ENCODE results near the gene CLIC5.
"Not testable (repeated sequence)": the region's sequence is repeated elsewhere in the genome, so short reads cannot be mapped to it uniquely, and the experiment has no call there.

Gene CLIC5

DNA sequence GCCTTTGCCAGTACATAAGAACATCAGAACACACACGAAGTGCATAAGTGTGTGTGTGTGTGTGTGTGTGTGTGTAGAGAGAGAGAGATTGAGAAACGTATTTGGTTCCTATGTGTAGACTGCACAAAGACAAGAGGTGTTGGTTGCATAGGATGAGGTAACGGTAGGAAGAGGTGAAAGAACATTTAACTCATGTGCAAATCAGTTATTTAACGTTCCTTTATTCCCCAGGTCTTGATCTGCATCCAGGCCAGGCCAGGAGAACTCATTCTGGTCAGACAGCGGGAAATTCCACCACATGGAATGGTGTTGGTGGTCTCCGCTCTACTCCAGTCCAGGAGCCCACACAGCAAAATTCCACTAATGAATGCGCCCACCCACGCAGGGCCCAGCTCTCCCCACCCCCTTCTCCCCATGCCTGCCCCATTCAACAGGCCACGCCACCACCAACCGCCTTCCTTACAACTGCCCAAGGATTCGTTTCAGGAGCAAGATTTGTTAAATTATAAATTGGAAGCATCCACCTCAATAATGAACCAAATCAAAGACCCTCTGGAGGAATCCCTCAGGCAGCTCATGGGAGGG is 86.8 kb downstream of the CLIC5 start:
- Histone ChIP-seq H3K9ac (ENCODE audit: low read length in 2 of 2) (no peak overlapping the region), H3K9me3 (ENCODE audit: control insufficient read depth in 2 of 2, low read length in 2 of 2) (no peaks in the 10 kb centered on the region), H3K27me3 (ENCODE audit: control insufficient read depth in 1 of 2, insufficient read depth in 2 of 2, low read length in 2 of 2) (no peaks in the 10 kb centered on the region), H3K4me1 (ENCODE audit: control insufficient read depth, insufficient read depth, low read length) (peaks cover 8% of the 10 kb centered on the region), H3K27ac (ENCODE audit: low read length) (no peak overlapping the region), H3K4me3 (ENCODE audit: low read length in 2 of 2) (no peak overlapping the region), H3K36me3 (ENCODE audit: control insufficient read depth in 2 of 2, insufficient read depth in 2 of 2, low read length in 2 of 2) (no peaks in the 10 kb centered on the region)

DNA sequence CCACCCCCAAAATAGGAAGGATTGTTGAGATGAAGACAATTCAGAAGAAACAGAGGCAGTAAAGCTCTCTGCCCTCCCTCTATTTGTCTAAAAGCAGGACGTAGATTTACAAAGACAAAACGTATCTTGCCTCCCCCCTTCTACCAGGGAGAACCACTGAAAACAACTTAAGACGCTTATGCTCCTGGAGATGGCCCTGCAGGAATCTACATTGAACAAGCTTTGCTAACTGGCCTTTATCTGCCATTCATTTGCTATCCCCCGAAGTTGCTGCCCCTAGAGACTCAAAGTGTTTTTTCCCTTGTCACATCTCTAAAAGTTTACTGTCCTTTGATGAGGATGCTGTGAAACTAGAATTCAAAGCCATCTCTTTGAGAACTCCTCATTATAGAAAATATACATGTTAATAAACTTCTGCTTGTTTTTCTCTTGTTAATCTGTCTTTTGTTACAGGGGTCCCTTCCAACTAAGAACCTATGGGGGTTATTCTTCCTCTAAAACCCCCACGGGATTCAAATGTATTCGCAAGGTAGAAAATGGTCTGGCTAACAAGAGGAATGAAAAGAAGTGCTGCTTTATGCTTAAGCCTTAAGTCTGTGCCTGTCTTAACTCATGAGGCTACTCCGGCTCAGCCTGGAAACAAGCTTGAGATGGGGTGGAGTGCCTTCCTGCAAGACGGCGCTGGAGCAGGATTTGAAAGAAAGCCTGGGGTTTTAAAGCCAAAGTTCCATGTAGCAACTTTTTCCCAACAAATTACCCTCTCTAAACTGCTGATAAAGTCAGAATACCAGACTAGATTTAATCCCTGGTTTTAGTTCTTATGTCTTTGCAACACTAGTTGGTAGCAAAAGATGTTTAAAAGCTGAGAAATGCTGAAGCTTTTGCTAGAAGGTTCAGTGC is 88.0 kb downstream of the CLIC5 start:
- no peaks in the 10 kb centered on the region for H3K27me3 ChIP-seq (ENCODE audit: control insufficient read depth in 1 of 2, insufficient read depth in 2 of 2, low read length in 2 of 2)
- H3K4me3 ChIP-seq (ENCODE audit: low read length in 2 of 2): no peak overlapping the region
- H3K27ac ChIP-seq (ENCODE audit: low read length): no peak overlapping the region
- H3K36me3 ChIP-seq (ENCODE audit: control insufficient read depth in 2 of 2, insufficient read depth in 2 of 2, low read length in 2 of 2): no peaks in the 10 kb centered on the region
- peaks cover 8% of the 10 kb centered on the region for H3K4me1 ChIP-seq (ENCODE audit: control insufficient read depth, insufficient read depth, low read length)
- no peaks in the 10 kb centered on the region for H3K9me3 ChIP-seq (ENCODE audit: control insufficient read depth in 2 of 2, low read length in 2 of 2)
- no peak overlapping the region for H3K9ac ChIP-seq (ENCODE audit: low read length in 2 of 2)

DNA sequence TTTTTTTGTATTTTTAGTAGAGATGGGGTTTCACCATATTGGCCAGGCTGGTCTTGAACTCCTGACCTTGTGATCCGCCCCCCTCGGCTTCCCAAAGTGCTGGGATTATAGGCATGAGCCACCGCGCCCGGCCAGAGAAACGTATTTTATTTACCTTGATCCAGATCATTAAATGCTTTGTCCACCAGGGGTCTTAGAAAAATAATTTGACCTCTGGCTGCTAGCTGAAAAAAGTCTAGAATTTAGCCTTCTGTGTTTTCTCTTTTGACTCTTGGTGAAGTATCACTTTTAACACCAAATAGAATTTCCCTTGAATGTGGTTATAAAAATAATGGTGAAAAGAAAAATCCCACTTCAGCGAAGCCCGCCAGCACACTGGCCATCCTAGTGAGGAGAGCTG is 89.2 kb downstream of the CLIC5 start:
- not testable (repeated sequence) for H3K9ac ChIP-seq (ENCODE audit: low read length in 2 of 2); H3K9me3 ChIP-seq (ENCODE audit: control insufficient read depth in 2 of 2, low read length in 2 of 2); H3K36me3 ChIP-seq (ENCODE audit: control insufficient read depth in 2 of 2, insufficient read depth in 2 of 2, low read length in 2 of 2); H3K4me3 ChIP-seq (ENCODE audit: low read length in 2 of 2); H3K27ac ChIP-seq (ENCODE audit: low read length); H3K27me3 ChIP-seq (ENCODE audit: control insufficient read depth in 1 of 2, insufficient read depth in 2 of 2, low read length in 2 of 2)
- H3K4me1 ChIP-seq (ENCODE audit: control insufficient read depth, insufficient read depth, low read length): peaks cover 11% of the 10 kb centered on the region

DNA sequence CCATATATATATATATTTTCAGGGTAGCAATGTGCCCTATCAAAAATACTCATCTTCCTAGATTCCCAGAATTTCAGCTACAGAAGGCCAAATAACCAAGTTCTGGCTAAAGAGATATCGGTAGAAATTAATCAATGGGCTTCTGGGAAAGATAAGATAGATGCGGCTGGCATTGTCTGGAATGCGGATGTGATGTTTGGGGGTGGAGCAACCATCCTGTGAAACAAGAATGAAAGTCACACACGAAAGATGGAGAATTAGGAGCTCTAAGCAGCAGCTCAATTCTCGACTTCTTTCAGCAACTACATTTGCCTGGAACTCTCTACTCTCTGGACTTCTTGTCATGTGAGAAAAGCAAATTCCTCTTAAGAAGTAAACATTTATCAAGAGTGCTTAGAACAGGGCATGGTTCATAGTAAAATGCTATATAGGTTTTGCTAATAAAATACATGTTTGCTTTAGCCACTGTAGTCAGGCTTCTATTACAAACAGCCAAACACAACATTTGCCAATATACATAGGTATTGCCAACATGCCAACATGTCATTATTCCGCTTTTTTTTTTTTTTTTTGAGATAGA is 90.8 kb downstream of the CLIC5 start:
- no peaks in the 10 kb centered on the region for H3K27me3 ChIP-seq (ENCODE audit: control insufficient read depth in 1 of 2, insufficient read depth in 2 of 2, low read length in 2 of 2)
- peaks cover 3% of the 10 kb centered on the region for H3K4me1 ChIP-seq (ENCODE audit: control insufficient read depth, insufficient read depth, low read length)
- no peak overlapping the region for H3K4me3 ChIP-seq (ENCODE audit: low read length in 2 of 2)
- no peak overlapping the region for H3K27ac ChIP-seq (ENCODE audit: low read length)
- H3K9ac ChIP-seq (ENCODE audit: low read length in 2 of 2): no peak overlapping the region
- no peaks in the 10 kb centered on the region for H3K36me3 ChIP-seq (ENCODE audit: control insufficient read depth in 2 of 2, insufficient read depth in 2 of 2, low read length in 2 of 2)
- no peaks in the 10 kb centered on the region for H3K9me3 ChIP-seq (ENCODE audit: control insufficient read depth in 2 of 2, low read length in 2 of 2)

DNA sequence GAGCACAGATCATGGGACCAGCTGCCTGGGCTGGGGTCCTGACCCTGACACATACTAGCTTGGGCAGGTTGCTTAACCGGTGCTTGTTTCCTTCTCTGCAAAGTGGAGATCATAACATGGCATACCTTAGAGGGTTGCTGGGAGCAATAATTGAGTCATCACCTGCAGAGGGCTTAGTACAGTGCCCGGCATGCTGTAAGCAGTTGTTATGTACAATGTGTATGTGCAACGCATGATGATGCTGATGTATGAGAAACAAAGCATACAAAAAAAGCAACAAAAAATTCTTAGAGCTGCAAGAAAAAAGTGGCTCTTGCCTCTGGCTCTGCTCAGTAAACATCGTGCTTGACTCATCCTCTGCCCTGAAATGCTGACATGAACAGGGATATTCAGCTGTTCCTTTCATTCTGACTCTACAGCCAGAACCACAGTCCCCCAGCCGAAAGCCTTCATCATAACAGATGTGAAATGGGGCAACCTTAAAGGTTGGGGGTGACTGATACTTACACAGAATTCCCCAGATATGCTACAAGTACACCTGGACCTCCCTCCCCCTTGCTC is 91.7 kb downstream of the CLIC5 start:
- no peak overlapping the region for H3K4me3 ChIP-seq (ENCODE audit: low read length in 2 of 2)
- H3K36me3 ChIP-seq (ENCODE audit: control insufficient read depth in 2 of 2, insufficient read depth in 2 of 2, low read length in 2 of 2): no peaks in the 10 kb centered on the region
- no peak overlapping the region for H3K9ac ChIP-seq (ENCODE audit: low read length in 2 of 2)
- H3K4me1 ChIP-seq (ENCODE audit: control insufficient read depth, insufficient read depth, low read length): peaks cover 3% of the 10 kb centered on the region
- no peaks in the 10 kb centered on the region for H3K9me3 ChIP-seq (ENCODE audit: control insufficient read depth in 2 of 2, low read length in 2 of 2)
- H3K27me3 ChIP-seq (ENCODE audit: control insufficient read depth in 1 of 2, insufficient read depth in 2 of 2, low read length in 2 of 2): no peaks in the 10 kb centered on the region
- no peak overlapping the region for H3K27ac ChIP-seq (ENCODE audit: low read length)

DNA sequence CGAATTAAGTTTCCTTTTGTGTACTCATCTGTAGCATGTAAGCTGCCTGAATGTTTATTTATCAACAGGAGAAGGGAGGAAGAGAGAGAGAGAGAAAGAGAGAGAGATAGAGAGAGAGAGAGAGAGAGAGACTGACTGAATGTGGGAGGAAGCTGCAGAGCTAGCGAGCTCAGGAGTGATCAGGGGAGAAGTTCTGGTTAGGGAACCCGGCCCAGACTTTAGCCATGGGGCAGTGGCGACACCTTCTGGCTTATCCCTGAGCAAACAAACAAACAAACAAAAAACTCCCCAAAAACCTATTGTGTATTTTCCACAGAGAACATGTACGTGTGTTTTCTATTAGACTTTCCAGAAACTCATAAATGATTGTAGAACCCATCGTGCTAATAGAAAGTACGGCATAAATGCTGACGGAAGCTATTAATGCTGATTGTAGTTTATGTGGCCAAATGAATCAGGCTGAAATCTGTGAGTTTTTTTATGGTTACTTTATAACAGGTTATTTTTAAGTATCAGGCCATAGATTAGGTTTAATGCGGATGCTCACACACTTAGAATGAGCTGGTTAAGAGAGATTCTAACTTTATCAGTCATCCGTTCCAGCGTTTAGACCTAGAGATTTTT is 92.8 kb downstream of the CLIC5 start:
- no peaks in the 10 kb centered on the region for H3K27me3 ChIP-seq (ENCODE audit: control insufficient read depth in 1 of 2, insufficient read depth in 2 of 2, low read length in 2 of 2)
- H3K27ac ChIP-seq (ENCODE audit: low read length): no peak overlapping the region
- peaks cover 3% of the 10 kb centered on the region for H3K4me1 ChIP-seq (ENCODE audit: control insufficient read depth, insufficient read depth, low read length)
- H3K4me3 ChIP-seq (ENCODE audit: low read length in 2 of 2): no peak overlapping the region
- H3K36me3 ChIP-seq (ENCODE audit: control insufficient read depth in 2 of 2, insufficient read depth in 2 of 2, low read length in 2 of 2): no peaks in the 10 kb centered on the region
- H3K9ac ChIP-seq (ENCODE audit: low read length in 2 of 2): no peak overlapping the region
- no peaks in the 10 kb centered on the region for H3K9me3 ChIP-seq (ENCODE audit: control insufficient read depth in 2 of 2, low read length in 2 of 2)

DNA sequence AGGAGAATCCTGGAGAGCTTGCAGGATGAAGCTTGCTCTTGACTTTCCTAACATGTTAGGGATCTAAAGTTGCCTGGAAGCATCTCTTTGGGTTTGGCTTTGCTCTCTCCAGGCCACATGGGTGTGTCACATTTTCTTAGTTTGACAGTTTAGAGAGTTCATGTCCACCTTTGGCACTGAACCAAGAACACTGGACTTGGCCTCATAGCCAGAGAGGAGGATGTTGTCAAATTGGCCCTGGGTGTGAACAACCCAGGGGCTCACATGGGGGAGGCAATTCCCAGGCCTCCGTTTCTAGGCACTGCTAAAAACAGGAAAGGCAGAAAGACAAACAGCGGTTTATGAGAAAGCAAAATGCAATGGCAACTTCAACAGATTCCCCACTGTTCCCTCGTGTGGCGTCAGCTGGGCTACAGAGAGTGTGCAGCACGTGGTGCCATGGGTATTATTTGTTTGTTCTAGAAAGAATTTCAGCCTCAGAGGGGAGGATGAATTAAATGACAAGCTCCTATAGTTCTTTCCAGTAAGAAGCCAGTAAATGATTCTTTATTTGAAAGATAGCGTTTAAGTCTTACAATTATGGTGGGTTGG is 93.9 kb downstream of the CLIC5 start:
- no peak overlapping the region for H3K4me3 ChIP-seq (ENCODE audit: low read length in 2 of 2)
- no peaks in the 10 kb centered on the region for H3K36me3 ChIP-seq (ENCODE audit: control insufficient read depth in 2 of 2, insufficient read depth in 2 of 2, low read length in 2 of 2)
- no peaks in the 10 kb centered on the region for H3K9me3 ChIP-seq (ENCODE audit: control insufficient read depth in 2 of 2, low read length in 2 of 2)
- H3K27ac ChIP-seq (ENCODE audit: low read length): no peak overlapping the region
- H3K4me1 ChIP-seq (ENCODE audit: control insufficient read depth, insufficient read depth, low read length): peaks cover 3% of the 10 kb centered on the region
- no peak overlapping the region for H3K9ac ChIP-seq (ENCODE audit: low read length in 2 of 2)
- H3K27me3 ChIP-seq (ENCODE audit: control insufficient read depth in 1 of 2, insufficient read depth in 2 of 2, low read length in 2 of 2): no peaks in the 10 kb centered on the region

DNA sequence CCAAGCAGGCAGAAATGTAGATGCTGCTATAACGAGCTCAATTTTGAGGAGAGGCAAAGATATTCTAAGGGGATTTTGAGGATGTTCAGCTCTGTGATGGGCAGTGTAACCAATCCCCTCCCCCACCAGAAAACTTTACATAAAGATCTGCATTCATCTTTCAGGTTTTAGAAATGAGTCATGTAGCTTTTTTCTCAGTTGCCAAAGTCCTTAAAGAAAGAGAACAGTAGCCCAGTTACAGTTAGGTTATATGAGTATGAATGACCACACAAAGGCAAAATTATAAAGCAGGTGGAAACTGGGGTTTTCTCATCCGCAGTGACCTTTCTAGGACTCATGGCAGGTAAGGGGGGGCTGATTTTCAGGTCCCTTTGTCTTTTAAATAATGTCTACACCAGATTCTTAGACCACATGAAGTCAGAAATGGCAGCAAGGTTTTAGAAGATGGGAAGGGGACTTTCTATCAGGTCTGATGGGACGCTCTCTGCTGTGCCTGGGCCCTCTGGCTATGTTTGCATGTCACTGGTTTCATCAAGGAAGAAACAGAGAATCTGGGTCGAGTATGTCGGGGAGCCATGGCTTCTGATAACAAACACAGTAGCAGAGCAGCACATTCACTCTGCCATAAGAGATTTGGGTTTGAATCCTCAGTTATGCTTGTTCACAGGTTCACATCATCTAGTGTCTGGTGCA is 94.7 kb downstream of the CLIC5 start:
- Histone ChIP-seq H3K27ac (ENCODE audit: low read length) (no peak overlapping the region), H3K36me3 (ENCODE audit: control insufficient read depth in 2 of 2, insufficient read depth in 2 of 2, low read length in 2 of 2) (no peaks in the 10 kb centered on the region), H3K4me3 (ENCODE audit: low read length in 2 of 2) (no peak overlapping the region), H3K9ac (ENCODE audit: low read length in 2 of 2) (no peak overlapping the region), H3K9me3 (ENCODE audit: control insufficient read depth in 2 of 2, low read length in 2 of 2) (no peaks in the 10 kb centered on the region), H3K27me3 (ENCODE audit: control insufficient read depth in 1 of 2, insufficient read depth in 2 of 2, low read length in 2 of 2) (no peaks in the 10 kb centered on the region), H3K4me1 (ENCODE audit: control insufficient read depth, insufficient read depth, low read length) (peaks cover 3% of the 10 kb centered on the region)

DNA sequence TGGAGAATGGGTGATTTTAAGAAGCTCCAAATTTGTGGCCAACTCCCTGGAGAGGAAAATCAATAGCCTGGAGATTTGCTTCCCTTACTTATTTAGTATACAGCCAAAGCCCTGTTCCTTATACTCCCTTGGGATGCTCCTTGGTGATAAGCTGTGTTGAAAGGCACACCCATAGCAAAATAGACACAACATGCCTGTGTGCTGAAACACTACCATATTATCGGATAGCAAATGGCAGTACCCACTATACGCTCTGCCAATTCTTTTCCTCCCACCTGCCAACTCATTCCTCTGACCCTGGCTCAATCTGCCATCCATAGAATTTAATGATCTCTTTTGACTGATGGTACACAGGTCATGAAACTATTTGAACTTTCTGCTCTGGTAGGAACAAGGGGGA is 98.2 kb downstream of the CLIC5 start:
- no peak overlapping the region for H3K9ac ChIP-seq (ENCODE audit: low read length in 2 of 2)
- no peaks in the 10 kb centered on the region for H3K36me3 ChIP-seq (ENCODE audit: control insufficient read depth in 2 of 2, insufficient read depth in 2 of 2, low read length in 2 of 2)
- no peak overlapping the region for H3K27ac ChIP-seq (ENCODE audit: low read length)
- no peak overlapping the region for H3K4me3 ChIP-seq (ENCODE audit: low read length in 2 of 2)
- no peaks in the 10 kb centered on the region for H3K27me3 ChIP-seq (ENCODE audit: control insufficient read depth in 1 of 2, insufficient read depth in 2 of 2, low read length in 2 of 2)
- peaks cover 3% of the 10 kb centered on the region for H3K4me1 ChIP-seq (ENCODE audit: control insufficient read depth, insufficient read depth, low read length)
- H3K9me3 ChIP-seq (ENCODE audit: control insufficient read depth in 2 of 2, low read length in 2 of 2): no peaks in the 10 kb centered on the region

DNA sequence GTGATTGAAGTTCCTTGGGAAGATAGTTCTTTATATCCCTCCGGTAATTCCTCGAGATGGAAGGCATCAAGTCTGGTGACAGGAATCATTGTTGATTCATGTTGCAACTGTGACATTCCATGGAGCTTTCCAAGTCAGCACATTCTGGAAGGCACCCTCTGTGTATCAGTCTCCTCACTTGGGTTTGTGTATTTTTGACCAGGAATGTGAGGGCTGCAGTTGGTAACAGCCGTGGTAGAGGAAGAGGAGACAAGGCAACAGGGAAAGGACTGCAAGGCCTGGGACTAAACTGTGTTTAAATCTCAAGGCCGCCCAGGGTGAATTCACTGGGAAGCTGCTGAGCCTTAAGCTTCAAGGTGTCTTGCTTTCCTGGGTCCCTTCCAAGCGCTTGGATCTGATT is 99.0 kb downstream of the CLIC5 start:
- Histone ChIP-seq H3K36me3 (ENCODE audit: control insufficient read depth in 2 of 2, insufficient read depth in 2 of 2, low read length in 2 of 2) (no peaks in the 10 kb centered on the region), H3K9me3 (ENCODE audit: control insufficient read depth in 2 of 2, low read length in 2 of 2) (no peaks in the 10 kb centered on the region), H3K9ac (ENCODE audit: low read length in 2 of 2) (no peak overlapping the region), H3K27ac (ENCODE audit: low read length) (no peak overlapping the region), H3K4me3 (ENCODE audit: low read length in 2 of 2) (no peak overlapping the region), H3K27me3 (ENCODE audit: control insufficient read depth in 1 of 2, insufficient read depth in 2 of 2, low read length in 2 of 2) (no peaks in the 10 kb centered on the region), H3K4me1 (ENCODE audit: control insufficient read depth, insufficient read depth, low read length) (peaks cover 1% of the 10 kb centered on the region)

Measured in stomach smooth muscle (tissue), 2 donors.